GM12874 (cell line): Measurements from ENCODE around the gene PHOX2A.

Experiments used
- CTCF ChIP-seq: IDR thresholded peaks from 2 replicates; pipeline ENCODE4 v1.5.1; 2011; ENCODE audit warnings: low read depth, mild to moderate bottlenecking, control low read depth, low read length, moderate library complexity; ENCODE audit not compliant: insufficient read depth

Gene PHOX2A

DNA sequence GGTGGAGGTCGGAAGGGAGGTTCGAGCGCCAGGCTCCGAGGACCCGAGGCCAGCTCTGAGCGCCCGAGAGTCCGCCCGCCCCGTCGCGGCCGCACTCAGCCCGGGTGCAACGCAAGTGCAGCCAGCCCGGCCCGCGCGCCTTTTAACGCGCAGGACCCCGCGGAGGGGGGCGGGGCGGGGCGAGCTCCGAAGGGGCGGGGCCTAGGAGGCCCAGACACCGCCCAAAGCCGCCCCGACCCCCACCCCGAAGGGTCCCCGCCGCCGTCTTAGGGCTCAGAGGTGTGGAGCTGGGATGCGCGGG, at the start of gene PHOX2A:
Gene PHOX2A, minus strand, starts transcription at position 117 of the 301 bp plus-strand sequence. CDS start 172 bp downstream, outside the sequence.
- TF ChIP-seq CTCF, result no peak

GRCh38 chr11:72293391-72293790, 49.4 kb upstream of the PHOX2A start:
- TF ChIP-seq CTCF, result no peak

- no peak for TF ChIP-seq CTCF
Observed at GRCh38 chr11:72292106-72292785, 48.3 kb upstream of the PHOX2A start.

- peak; percentile 59; the same call in 1 of the 2 replicates for TF ChIP-seq CTCF
Observed at GRCh38 chr11:72290741-72291140, 46.8 kb upstream of the PHOX2A start.

DNA sequence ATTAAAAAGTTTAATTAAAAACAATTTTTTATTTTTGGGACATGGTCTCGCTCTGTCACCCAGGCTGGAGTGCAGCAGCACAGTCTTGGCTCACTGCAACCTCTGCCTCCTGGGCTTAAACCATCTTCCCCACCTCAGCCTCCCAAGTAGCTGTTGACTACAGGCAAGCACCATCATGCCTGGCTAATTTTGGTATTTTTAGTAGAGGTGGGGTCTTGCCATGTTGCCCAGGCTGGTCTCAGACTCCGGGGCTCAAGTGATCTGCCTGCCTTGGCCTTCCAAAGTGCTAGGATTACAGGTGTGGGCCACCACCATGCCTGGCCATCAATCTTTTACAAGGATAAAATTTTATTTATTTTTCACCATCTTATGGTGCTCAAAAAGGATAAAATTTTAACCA, 43.3 kb upstream of the PHOX2A start:
- TF ChIP-seq CTCF, result no peak

DNA sequence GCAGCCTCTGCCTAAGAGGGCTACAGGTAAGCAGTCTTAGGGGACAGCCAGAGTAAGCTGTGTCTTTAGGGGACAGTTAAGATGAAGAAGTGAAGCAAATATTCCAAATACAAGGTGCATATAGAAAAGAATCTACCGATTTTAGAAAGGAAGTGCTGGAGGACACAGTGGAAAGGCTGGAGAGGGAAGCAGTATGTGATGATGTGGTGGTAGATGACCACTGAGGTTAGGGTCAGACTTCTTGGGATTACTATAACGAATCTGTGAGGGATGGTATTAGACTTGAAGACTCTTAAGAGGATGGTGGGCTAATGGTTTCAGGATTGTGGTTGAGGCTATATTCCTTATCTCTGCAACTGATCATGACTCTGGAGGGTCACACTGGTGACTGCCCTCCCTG, 40.0 kb upstream of the PHOX2A start:
- no peak for TF ChIP-seq CTCF

- TF ChIP-seq CTCF, result no peak
Observed at GRCh38 chr11:72280726-72281315, 36.8 kb upstream of the PHOX2A start.
